GM23338 (cell line): ENCODE data around the gene SYT7. TPM values are rescaled to one million over a fixed set of nuclear protein-coding genes. Genes with fewer than 3 reads are reported as not detected.

Source experiments
- ATAC-seq: fragments of 200-7000 bp; cut with Tn5 transposase; 3 replicates; pipeline ENCODE4 v1.9.1; 2020
- DNase-seq: peaks from one replicate; pipeline ENCODE4 v3.0.0-alpha.2; 2015; ENCODE audit warnings: low spot score
- H2AFZ ChIP-seq: fragments of 200-600 bp; sonication (generic); 2 replicates; pipeline ENCODE4 v1.8.0; 2016; ENCODE audit warnings: antibody characterized with exemption, mild to moderate bottlenecking, moderate library complexity
- H3F3A ChIP-seq: fragments of 200-600 bp; sonication (generic); replicated peaks from 2 replicates; pipeline ENCODE4 v1.8.0; 2017; ENCODE audit warnings: antibody characterized with exemption, mixed run types, low read depth
- H3K27ac ChIP-seq: fragments of 200-600 bp; sonication (generic); 2 replicates; pipeline ENCODE4 v1.6.1; 2016; ENCODE audit warnings: low read depth
- H3K27me3 ChIP-seq: fragments of 200-600 bp; sonication (generic); 2 replicates; pipeline ENCODE4 v1.8.0; 2016; ENCODE audit warnings: mild to moderate bottlenecking, mixed run types, moderate library complexity; ENCODE audit not compliant: insufficient read depth
- H3K36me3 ChIP-seq: fragments of 200-600 bp; sonication (generic); 2 replicates; pipeline ENCODE4 v1.8.0; 2016; ENCODE audit warnings: mild to moderate bottlenecking; ENCODE audit not compliant: insufficient read depth
- H3K4me1 ChIP-seq: fragments of 200-600 bp; sonication (generic); 2 replicates; pipeline ENCODE4 v1.8.0; 2016; ENCODE audit warnings: mild to moderate bottlenecking, moderate library complexity; ENCODE audit not compliant: insufficient read depth
- H3K4me2 ChIP-seq: fragments of 200-600 bp; sonication (generic); 2 replicates; pipeline ENCODE4 v1.7.1; 2017; ENCODE audit warnings: mixed run types
- H3K4me3 ChIP-seq: fragments of 200-600 bp; sonication (generic); 2 replicates; pipeline ENCODE4 v1.6.1; 2016; ENCODE audit warnings: mixed run types
- H3K79me2 ChIP-seq: fragments of 200-600 bp; sonication (generic); replicated peaks from 2 replicates; pipeline ENCODE4 v1.8.0; 2017; ENCODE audit warnings: mild to moderate bottlenecking; ENCODE audit not compliant: insufficient read depth
- H3K9me2 ChIP-seq: fragments of 200-600 bp; sonication (generic); 2 replicates; pipeline ENCODE4 v1.8.0; 2017; ENCODE audit not compliant: insufficient read depth
- H4K20me1 ChIP-seq: fragments of 200-600 bp; sonication (generic); replicated peaks from 2 replicates; pipeline ENCODE4 v1.8.0; 2017; ENCODE audit warnings: mild to moderate bottlenecking; ENCODE audit not compliant: insufficient read depth
- H3K27ac Mint-ChIP-seq: 2 replicates; pipeline ENCODE4 v1.8.0; 2020; ENCODE audit warnings: inconsistent platforms, mild to moderate bottlenecking, moderate library complexity, mixed read lengths
- H3K27me3 Mint-ChIP-seq: 3 replicates; pipeline ENCODE4 v1.8.0; 2022; ENCODE audit warnings: low read depth, mild to moderate bottlenecking, moderate library complexity, mixed read lengths, inconsistent platforms; ENCODE audit not compliant: insufficient read depth, poor library complexity
- H3K36me3 Mint-ChIP-seq: 3 replicates; pipeline ENCODE4 v1.8.0; 2021; ENCODE audit warnings: low read depth, mild to moderate bottlenecking, inconsistent platforms, moderate library complexity, mixed read lengths
- H3K4me1 Mint-ChIP-seq: 3 replicates; pipeline ENCODE4 v1.8.0; 2020; ENCODE audit warnings: mild to moderate bottlenecking, inconsistent platforms, mixed read lengths
- H3K4me3 Mint-ChIP-seq: 3 replicates; pipeline ENCODE4 v1.8.0; 2021; ENCODE audit warnings: moderate library complexity, mild to moderate bottlenecking, inconsistent platforms, mixed read lengths
- H3K9me3 Mint-ChIP-seq: 3 replicates; pipeline ENCODE4 v1.8.0; 2020; ENCODE audit warnings: moderate library complexity, mild to moderate bottlenecking, inconsistent platforms, mixed read lengths
- CREB1 ChIP-seq: fragments of 250-450 bp; sonication (Bioruptor Pico); IDR thresholded peaks from 2 replicates; pipeline ENCODE4 v1.5.0; 2020; ENCODE audit warnings: low read depth, mild to moderate bottlenecking, moderate library complexity
- ETS1 ChIP-seq: IDR thresholded peaks from 2 replicates; pipeline ENCODE4 v1.6.1; 2016; ENCODE audit warnings: antibody characterized with exemption
- EZH2phosphoT487 ChIP-seq: fragments of 200-600 bp; sonication (generic); IDR thresholded peaks from one replicate; pipeline ENCODE4 v1.8.1; 2018; ENCODE audit warnings: antibody characterized with exemption; ENCODE audit not compliant: unreplicated experiment
- JUNB ChIP-seq: IDR thresholded peaks from one replicate; pipeline ENCODE4 v1.6.1; 2016; ENCODE audit warnings: antibody characterized with exemption; ENCODE audit not compliant: unreplicated experiment
- NANOG ChIP-seq: IDR thresholded peaks from 2 replicates; pipeline ENCODE4 v1.6.1; 2016; ENCODE audit warnings: antibody characterized with exemption, borderline replicate concordance
- ZNF114 ChIP-seq: fragments of 250-450 bp; sonication (Bioruptor Pico); IDR thresholded peaks from 2 replicates; pipeline ENCODE4 v1.5.0; 2020; ENCODE audit warnings: mild to moderate bottlenecking, moderate library complexity
- polyA plus RNA-seq: library from polyadenylated mRNA; unstranded; fragments of >200 nt; fragmentation: Nextera tagmentation; extraction: Ambion mirVana; gene quantifications from 2 replicates; pipeline ENCODE4 v1.2.1, GENCODE V29; 2016
- total RNA-seq: library from RNA; depleted of rRNA; stranded (reverse); fragments of >200 nt; shearing (Covaris generic); gene quantifications from 2 replicates; pipeline ENCODE4 v1.2.3, GENCODE V29; 2014
- TF ChIP-seq, protein P1 (sequence below): IDR thresholded peaks from one replicate; pipeline ENCODE4 v1.6.1; 2018; ENCODE audit warnings: antibody characterized with exemption; ENCODE audit not compliant: unreplicated experiment
- TF ChIP-seq, protein P2 (sequence below), 2 experiments: fragments of 200-600 bp in 1 of 2; sonication (generic) in 1 of 2; conservative IDR thresholded peaks; 2 replicates each; pipeline versions ENCODE4 v1.5.1 to v1.6.1; 2016 to 2017; ENCODE audit warnings: antibody characterized with exemption in 2 of 2, low read depth in 2 of 2, mild to moderate bottlenecking in 2 of 2, moderate library complexity in 1 of 2

Gene SYT7
- total and polyA plus RNA-seq, 2 experiments from 2014 or later, result 1.6 to 10.3 TPM

DNA sequence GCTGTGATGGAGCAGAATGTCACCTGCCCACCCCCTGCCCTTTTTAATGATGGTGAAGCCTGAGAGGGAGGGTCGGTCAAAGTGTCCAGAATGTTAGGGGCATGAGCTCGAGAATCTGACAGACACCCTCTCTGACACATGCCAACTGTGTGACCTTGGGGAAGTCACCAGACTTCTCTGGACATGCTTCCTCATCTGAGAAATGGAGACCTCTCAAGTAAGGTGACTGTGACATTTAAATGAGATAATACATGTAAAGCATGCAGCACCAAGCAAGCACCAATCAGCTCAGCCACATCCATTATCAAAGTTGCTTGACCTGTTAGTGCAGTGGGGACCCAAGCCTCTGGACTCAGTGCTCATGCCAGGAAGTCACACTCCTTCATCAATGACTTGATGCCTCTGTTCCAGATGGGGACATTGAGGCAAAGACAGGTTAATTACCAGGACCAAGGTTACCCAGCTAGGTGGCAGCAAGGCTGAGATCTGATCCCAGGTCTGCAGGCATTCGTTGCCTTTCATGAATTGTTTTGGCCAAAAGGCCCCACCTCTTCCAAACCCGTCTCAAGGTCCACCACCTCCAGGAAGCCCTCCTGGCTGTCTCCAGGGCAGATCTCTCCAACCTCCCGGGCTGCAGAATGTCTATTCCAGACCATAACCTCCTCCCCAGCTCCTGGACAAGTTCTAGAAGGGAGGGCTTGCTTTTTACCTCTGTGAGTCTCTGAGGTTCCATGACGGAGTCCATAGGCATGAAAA is 38.8 kb upstream of the SYT7 start (continued):
- TF ChIP-seq, protein P1, sequence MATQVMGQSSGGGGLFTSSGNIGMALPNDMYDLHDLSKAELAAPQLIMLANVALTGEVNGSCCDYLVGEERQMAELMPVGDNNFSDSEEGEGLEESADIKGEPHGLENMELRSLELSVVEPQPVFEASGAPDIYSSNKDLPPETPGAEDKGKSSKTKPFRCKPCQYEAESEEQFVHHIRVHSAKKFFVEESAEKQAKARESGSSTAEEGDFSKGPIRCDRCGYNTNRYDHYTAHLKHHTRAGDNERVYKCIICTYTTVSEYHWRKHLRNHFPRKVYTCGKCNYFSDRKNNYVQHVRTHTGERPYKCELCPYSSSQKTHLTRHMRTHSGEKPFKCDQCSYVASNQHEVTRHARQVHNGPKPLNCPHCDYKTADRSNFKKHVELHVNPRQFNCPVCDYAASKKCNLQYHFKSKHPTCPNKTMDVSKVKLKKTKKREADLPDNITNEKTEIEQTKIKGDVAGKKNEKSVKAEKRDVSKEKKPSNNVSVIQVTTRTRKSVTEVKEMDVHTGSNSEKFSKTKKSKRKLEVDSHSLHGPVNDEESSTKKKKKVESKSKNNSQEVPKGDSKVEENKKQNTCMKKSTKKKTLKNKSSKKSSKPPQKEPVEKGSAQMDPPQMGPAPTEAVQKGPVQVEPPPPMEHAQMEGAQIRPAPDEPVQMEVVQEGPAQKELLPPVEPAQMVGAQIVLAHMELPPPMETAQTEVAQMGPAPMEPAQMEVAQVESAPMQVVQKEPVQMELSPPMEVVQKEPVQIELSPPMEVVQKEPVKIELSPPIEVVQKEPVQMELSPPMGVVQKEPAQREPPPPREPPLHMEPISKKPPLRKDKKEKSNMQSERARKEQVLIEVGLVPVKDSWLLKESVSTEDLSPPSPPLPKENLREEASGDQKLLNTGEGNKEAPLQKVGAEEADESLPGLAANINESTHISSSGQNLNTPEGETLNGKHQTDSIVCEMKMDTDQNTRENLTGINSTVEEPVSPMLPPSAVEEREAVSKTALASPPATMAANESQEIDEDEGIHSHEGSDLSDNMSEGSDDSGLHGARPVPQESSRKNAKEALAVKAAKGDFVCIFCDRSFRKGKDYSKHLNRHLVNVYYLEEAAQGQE, result no peak

GRCh38 chr11:61618978-61619377 is 38.1 kb upstream of the SYT7 start:
- Histone ChIP-seq H3K36me3 (no peaks in the 10 kb centered on the region), H3F3A (no peaks in the 10 kb centered on the region), H4K20me1 (no peaks in the 10 kb centered on the region), H3K79me2 (no peaks in the 10 kb centered on the region), H3K27me3 (no peaks in the 10 kb centered on the region), H2AFZ (peak overlapping the region; percentile 89), H3K9me2 (no peaks in the 10 kb centered on the region), H3K27ac (no peak overlapping the region), H3K4me1 (peaks cover 3% of the 10 kb centered on the region; the same call in 1 of the 2 replicates), H3K4me2 (no peak overlapping the region), H3K4me3 (no peak overlapping the region)
- Mint-ChIP-seq H3K27me3 (peaks cover 7% of the 10 kb centered on the region), H3K36me3 (no peaks in the 10 kb centered on the region), H3K27ac (no peak overlapping the region), H3K4me1 (peaks cover 22% of the 10 kb centered on the region), H3K9me3 (no peaks in the 10 kb centered on the region; the same call in 2 of the 3 replicates), H3K4me3 (no peak overlapping the region)
- no peak for TF ChIP-seq NANOG
- TF ChIP-seq, protein P2, sequence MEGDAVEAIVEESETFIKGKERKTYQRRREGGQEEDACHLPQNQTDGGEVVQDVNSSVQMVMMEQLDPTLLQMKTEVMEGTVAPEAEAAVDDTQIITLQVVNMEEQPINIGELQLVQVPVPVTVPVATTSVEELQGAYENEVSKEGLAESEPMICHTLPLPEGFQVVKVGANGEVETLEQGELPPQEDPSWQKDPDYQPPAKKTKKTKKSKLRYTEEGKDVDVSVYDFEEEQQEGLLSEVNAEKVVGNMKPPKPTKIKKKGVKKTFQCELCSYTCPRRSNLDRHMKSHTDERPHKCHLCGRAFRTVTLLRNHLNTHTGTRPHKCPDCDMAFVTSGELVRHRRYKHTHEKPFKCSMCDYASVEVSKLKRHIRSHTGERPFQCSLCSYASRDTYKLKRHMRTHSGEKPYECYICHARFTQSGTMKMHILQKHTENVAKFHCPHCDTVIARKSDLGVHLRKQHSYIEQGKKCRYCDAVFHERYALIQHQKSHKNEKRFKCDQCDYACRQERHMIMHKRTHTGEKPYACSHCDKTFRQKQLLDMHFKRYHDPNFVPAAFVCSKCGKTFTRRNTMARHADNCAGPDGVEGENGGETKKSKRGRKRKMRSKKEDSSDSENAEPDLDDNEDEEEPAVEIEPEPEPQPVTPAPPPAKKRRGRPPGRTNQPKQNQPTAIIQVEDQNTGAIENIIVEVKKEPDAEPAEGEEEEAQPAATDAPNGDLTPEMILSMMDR (conservative IDR thresholded peaks at IDR 0.05; ENCODE audit: low read depth in 2 of 2), result no peak
- no peak for DNase-seq
- ATAC-seq, result peak; percentile 45

DNA sequence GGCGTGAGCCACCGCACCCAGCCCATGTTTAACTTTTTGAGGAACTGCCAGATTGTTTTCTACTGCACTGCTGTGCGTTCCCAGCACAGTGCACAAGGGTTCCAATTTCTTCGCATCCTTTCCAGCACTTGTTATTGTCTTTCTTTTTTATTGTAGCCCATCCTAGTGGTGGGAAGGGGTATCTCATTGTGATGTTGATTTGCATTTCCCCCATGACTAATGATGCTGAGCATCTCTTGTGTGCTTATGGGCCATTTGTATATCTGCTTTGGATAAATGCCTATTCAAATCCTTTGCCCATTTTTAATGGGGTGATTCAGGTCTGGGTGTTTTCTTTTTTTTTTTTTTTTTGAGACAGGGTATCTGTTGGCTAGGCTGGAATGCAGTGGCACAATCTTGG is 36.6 kb upstream of the SYT7 start:
- Histone ChIP-seq H3K9me2 (no peaks in the 10 kb centered on the region), H2AFZ (no peak overlapping the region), H3K4me1 (peaks cover 3% of the 10 kb centered on the region; the same call in 1 of the 2 replicates), H3K4me3 (no peak overlapping the region), H3K36me3 (no peaks in the 10 kb centered on the region), H3K27ac (no peak overlapping the region), H3K79me2 (no peaks in the 10 kb centered on the region), H3K4me2 (no peak overlapping the region), H3F3A (no peaks in the 10 kb centered on the region), H3K27me3 (no peaks in the 10 kb centered on the region), H4K20me1 (no peaks in the 10 kb centered on the region)
- Mint-ChIP-seq H3K36me3 (no peaks in the 10 kb centered on the region), H3K4me3 (no peak overlapping the region), H3K9me3 (no peaks in the 10 kb centered on the region; the same call in 2 of the 3 replicates), H3K27ac (no peak overlapping the region), H3K4me1 (peaks cover 16% of the 10 kb centered on the region), H3K27me3 (peaks cover 7% of the 10 kb centered on the region)
- TF ChIP-seq EZH2phosphoT487 (no peak), CREB1 (CRISPR knock-in tag) (no peak), ZNF114 (CRISPR knock-in tag) (no peak), JUNB (no peak), ETS1 (no peak)
- TF ChIP-seq, protein P2 (conservative IDR thresholded peaks at IDR 0.05; ENCODE audit: low read depth in 2 of 2), result 0 out of 4 replicates have a peak, but pooled peaks of 1 of the 2 experiments have one; percentile 26
- ATAC-seq (no peak), DNase-seq (no peak)
